Keratinocyte (primary cell): ENCODE measurements around the gene CCDC7.

Experiments used
- EZH2 ChIP-seq: IDR thresholded peaks from one replicate; pipeline ENCODE4 v1.6.1; 2012; ENCODE audit warnings: inconsistent platforms, mild to moderate bottlenecking, low read length, moderate library complexity
- TF ChIP-seq, protein P1 (sequence below), 3 experiments: IDR thresholded peaks in 1 of 3; conservative IDR thresholded peaks in 1 of 3; optimal IDR thresholded peaks in 1 of 3; 2 replicates in 2 of 3; 3 replicates in 1 of 3; pipeline versions ENCODE3 to v1.5.1; 2011; ENCODE audit warnings: low read length in 3 of 3, mild to moderate bottlenecking in 3 of 3, moderate library complexity in 2 of 3, control low read depth in 1 of 3, inconsistent platforms in 1 of 3; ENCODE audit not compliant: insufficient read depth in 2 of 3; ENCODE audit errors: extremely low read depth in 1 of 3

- TF ChIP-seq, protein P1, sequence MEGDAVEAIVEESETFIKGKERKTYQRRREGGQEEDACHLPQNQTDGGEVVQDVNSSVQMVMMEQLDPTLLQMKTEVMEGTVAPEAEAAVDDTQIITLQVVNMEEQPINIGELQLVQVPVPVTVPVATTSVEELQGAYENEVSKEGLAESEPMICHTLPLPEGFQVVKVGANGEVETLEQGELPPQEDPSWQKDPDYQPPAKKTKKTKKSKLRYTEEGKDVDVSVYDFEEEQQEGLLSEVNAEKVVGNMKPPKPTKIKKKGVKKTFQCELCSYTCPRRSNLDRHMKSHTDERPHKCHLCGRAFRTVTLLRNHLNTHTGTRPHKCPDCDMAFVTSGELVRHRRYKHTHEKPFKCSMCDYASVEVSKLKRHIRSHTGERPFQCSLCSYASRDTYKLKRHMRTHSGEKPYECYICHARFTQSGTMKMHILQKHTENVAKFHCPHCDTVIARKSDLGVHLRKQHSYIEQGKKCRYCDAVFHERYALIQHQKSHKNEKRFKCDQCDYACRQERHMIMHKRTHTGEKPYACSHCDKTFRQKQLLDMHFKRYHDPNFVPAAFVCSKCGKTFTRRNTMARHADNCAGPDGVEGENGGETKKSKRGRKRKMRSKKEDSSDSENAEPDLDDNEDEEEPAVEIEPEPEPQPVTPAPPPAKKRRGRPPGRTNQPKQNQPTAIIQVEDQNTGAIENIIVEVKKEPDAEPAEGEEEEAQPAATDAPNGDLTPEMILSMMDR (optimal IDR thresholded peaks at IDR 0.05 in 1 of 3, IDR thresholded peaks at IDR 0.05 in 1 of 3, conservative IDR thresholded peaks at IDR 0.05 in 1 of 3; ENCODE audit: extremely low read depth in 1 of 3, insufficient read depth in 2 of 3, low read length in 3 of 3): no peak
- no peak for TF ChIP-seq EZH2
Measured at GRCh38 chr10:32600317-32600716, 154.4 kb downstream of the CCDC7 start.
